Measurements from ENCODE around the gene SYCP1.
"Not testable (repeated sequence)": the region's sequence is repeated elsewhere in the genome, so short reads cannot be mapped to it uniquely, and the experiment has no call there.

SYCP1 gene

DNA sequence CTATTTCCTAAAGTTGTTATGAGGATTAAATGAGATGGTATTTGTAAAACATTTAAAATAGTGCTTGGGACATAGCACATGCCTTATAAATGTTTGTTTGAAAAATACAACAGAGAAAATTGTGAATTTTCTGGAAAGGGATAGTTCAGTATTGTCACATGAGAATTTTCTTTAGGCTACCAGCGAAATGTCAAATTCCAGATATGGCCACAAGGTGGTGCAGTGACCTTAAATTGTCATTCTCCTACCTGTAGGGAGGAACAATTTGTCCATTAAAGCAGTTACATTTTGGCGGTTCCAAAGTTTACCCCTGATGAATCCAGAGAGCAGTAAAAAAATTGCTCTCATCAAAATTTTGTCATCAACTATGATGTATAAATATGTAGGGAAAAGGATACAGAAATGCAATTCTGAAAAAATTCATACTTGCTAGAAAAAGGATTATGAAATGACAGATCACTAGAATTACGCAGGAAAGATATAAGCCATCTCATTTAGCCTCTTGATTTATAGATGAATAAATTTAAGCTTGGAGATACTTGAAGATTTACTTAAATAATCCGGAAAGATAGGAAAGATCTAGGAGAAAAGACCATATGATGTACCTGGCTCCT is 124.7 kb downstream of the SYCP1 start:
- H3K9ac ChIP-seq (ENCODE audit: low read depth, low read length): no peak overlapping the region
- no peak overlapping the region for H3K4me3 ChIP-seq (ENCODE audit: low read length)
- H3K36me3 ChIP-seq (ENCODE audit: insufficient read depth, low read depth, low read length): no peaks in the 10 kb centered on the region
- H3K27me3 ChIP-seq (ENCODE audit: insufficient read depth, low read length): no peaks in the 10 kb centered on the region
- no peak overlapping the region for H3K27ac ChIP-seq (ENCODE audit: low read length)
- H3K9me3 ChIP-seq (ENCODE audit: insufficient read depth, low read depth, low read length): no peaks in the 10 kb centered on the region
- H3K4me1 ChIP-seq (ENCODE audit: insufficient read depth, low read length): no peaks in the 10 kb centered on the region

DNA sequence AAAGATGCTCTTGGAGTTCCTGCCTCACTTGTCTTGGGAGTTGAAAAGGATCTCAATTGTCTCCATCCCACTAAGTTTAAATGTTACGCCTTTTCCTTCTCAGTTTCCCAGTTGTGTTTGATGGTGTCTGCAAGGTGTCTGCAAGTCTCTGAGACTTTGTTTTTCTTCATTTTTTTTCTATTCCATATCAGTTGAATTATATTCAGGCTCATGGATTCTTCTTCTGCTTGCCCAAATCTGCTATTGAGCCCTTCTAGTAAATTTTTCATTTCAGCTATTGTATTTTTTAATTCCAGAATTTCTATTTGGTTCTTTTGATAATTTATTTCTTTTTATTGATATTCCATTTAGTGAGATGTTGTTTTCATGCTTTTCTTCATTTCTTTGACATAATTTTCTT is 127.6 kb downstream of the SYCP1 start:
- Histone ChIP-seq H3K36me3 (ENCODE audit: insufficient read depth, low read depth, low read length) (no peaks in the 10 kb centered on the region), H3K9ac (ENCODE audit: low read depth, low read length) (no peak overlapping the region), H3K4me3 (ENCODE audit: low read length) (no peak overlapping the region), H3K27ac (ENCODE audit: low read length) (no peak overlapping the region), H3K9me3 (ENCODE audit: insufficient read depth, low read depth, low read length) (no peaks in the 10 kb centered on the region), H3K4me1 (ENCODE audit: insufficient read depth, low read length) (no peaks in the 10 kb centered on the region), H3K27me3 (ENCODE audit: insufficient read depth, low read length) (no peaks in the 10 kb centered on the region)

DNA sequence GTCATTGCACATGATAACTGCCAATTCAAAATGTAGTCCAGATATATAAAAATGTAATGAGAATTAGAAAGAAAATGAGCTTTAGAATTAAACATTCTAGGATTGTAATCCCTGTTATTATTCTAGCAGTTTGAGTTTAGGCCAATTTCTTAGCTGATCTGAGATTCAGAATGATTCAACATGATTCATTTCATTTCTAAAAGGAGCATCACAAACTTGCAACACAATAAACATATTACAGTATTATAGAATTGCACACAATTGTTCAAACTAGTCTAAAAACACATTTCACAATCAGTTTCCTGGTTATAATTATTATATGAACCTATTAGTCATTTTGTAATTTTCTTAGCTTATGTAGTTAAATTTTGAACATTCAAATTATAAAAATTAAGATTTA is 131.6 kb downstream of the SYCP1 start:
- no peaks in the 10 kb centered on the region for H3K27me3 ChIP-seq (ENCODE audit: insufficient read depth, low read length)
- no peak overlapping the region for H3K4me3 ChIP-seq (ENCODE audit: low read length)
- H3K36me3 ChIP-seq (ENCODE audit: insufficient read depth, low read depth, low read length): no peaks in the 10 kb centered on the region
- no peaks in the 10 kb centered on the region for H3K4me1 ChIP-seq (ENCODE audit: insufficient read depth, low read length)
- peaks cover 11% of the 10 kb centered on the region; the same call in 1 of the 2 replicates for H3K9me3 ChIP-seq (ENCODE audit: insufficient read depth, low read depth, low read length)
- no peak overlapping the region for H3K9ac ChIP-seq (ENCODE audit: low read depth, low read length)
- no peak overlapping the region for H3K27ac ChIP-seq (ENCODE audit: low read length)

- Histone ChIP-seq H3K9me3 (ENCODE audit: insufficient read depth, low read depth, low read length) (peaks cover 11% of the 10 kb centered on the region; the same call in 1 of the 2 replicates), H3K9ac (ENCODE audit: low read depth, low read length) (no peak overlapping the region), H3K4me3 (ENCODE audit: low read length) (no peak overlapping the region)
These were observed 133.4 kb downstream of the SYCP1 start for GRCh38 chr1:114988095-114988494.

DNA sequence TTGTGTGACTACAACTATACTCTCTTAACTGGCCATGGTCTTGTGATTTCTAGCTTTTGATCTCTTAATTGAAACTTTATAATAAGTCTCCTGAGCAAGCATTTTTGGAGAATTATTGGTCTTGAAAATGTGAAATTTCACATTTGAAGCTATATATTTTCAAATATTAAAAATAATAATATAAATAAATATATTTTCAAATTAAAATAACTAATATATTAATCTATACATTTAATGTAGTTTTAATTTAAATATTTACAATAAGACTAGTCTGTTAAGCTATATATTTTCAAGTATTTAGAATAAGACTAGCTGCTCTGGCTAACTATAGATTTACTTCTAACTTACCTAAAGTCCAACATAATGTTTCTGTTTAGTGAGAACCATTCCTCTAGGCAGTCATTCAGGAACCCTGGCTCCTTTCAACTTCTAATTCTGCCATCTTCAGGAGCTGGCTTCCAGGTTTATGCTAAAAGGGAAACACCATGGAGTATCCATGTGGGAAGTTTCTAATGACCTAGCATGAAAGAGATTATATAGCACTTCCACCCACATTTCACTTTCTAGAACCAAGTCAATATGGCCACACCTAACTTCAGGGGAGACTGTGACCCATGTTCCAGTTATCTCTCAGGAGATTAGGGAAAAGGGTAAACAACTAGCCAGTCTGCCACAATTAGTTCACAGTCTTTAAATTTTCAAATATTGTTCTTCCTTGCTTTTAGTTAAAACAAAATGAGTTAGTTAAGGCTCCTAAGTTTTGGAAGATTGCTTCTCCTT is 143.0 kb downstream of the SYCP1 start:
- no peak overlapping the region for H3K9ac ChIP-seq (ENCODE audit: low read depth, low read length)
- H3K9me3 ChIP-seq (ENCODE audit: insufficient read depth, low read depth, low read length): no peaks in the 10 kb centered on the region
- H3K4me3 ChIP-seq (ENCODE audit: low read length): no peak overlapping the region
- no peaks in the 10 kb centered on the region for H3K4me1 ChIP-seq (ENCODE audit: insufficient read depth, low read length)
- H3K27ac ChIP-seq (ENCODE audit: low read length): no peak overlapping the region
- no peaks in the 10 kb centered on the region for H3K27me3 ChIP-seq (ENCODE audit: insufficient read depth, low read length)
- H3K36me3 ChIP-seq (ENCODE audit: insufficient read depth, low read depth, low read length): no peaks in the 10 kb centered on the region

More at GRCh38 chr1:114988095-114988494, 133.4 kb downstream of the SYCP1 start:
- Histone ChIP-seq H3K4me1 (ENCODE audit: insufficient read depth, low read length) (no peaks in the 10 kb centered on the region), H3K27me3 (ENCODE audit: insufficient read depth, low read length) (no peaks in the 10 kb centered on the region), H3K36me3 (ENCODE audit: insufficient read depth, low read depth, low read length) (no peaks in the 10 kb centered on the region), H3K27ac (ENCODE audit: low read length) (no peak overlapping the region)

- H3K27ac ChIP-seq (ENCODE audit: low read length): no peak overlapping the region
- H3K4me1 ChIP-seq (ENCODE audit: insufficient read depth, low read length): no peaks in the 10 kb centered on the region
- no peaks in the 10 kb centered on the region for H3K27me3 ChIP-seq (ENCODE audit: insufficient read depth, low read length)
- no peaks in the 10 kb centered on the region for H3K9me3 ChIP-seq (ENCODE audit: insufficient read depth, low read depth, low read length)
- no peaks in the 10 kb centered on the region for H3K36me3 ChIP-seq (ENCODE audit: insufficient read depth, low read depth, low read length)
- no peak overlapping the region for H3K4me3 ChIP-seq (ENCODE audit: low read length)
- no peak overlapping the region for H3K9ac ChIP-seq (ENCODE audit: low read depth, low read length)
These were observed 151.5 kb downstream of the SYCP1 start for GRCh38 chr1:115006191-115006590.

DNA sequence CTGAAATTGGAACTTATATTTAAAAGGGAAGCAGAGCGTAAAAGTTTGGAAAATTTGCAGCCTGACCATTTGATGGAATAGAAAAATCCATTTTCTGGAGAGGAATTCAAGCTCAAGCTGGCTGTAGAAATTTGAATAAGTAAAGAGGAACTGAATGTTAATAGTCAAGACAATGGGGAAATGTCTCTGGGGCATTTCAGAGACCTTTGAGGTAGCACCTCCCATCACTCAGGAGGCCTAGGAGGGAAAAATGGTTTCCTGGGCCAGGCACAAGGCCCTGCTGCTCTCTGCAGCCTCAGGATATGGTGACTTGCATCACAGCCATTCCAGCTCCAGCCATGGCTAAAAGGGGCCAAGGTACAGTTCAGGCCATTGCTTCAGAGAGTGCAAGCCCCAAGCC is 157.3 kb downstream of the SYCP1 start:
- Histone ChIP-seq H3K4me3 (ENCODE audit: low read length) (no peak overlapping the region), H3K9me3 (ENCODE audit: insufficient read depth, low read depth, low read length) (no peaks in the 10 kb centered on the region), H3K27ac (ENCODE audit: low read length) (no peak overlapping the region), H3K27me3 (ENCODE audit: insufficient read depth, low read length) (no peaks in the 10 kb centered on the region), H3K36me3 (ENCODE audit: insufficient read depth, low read depth, low read length) (no peaks in the 10 kb centered on the region), H3K4me1 (ENCODE audit: insufficient read depth, low read length) (no peaks in the 10 kb centered on the region), H3K9ac (ENCODE audit: low read depth, low read length) (no peak overlapping the region)

DNA sequence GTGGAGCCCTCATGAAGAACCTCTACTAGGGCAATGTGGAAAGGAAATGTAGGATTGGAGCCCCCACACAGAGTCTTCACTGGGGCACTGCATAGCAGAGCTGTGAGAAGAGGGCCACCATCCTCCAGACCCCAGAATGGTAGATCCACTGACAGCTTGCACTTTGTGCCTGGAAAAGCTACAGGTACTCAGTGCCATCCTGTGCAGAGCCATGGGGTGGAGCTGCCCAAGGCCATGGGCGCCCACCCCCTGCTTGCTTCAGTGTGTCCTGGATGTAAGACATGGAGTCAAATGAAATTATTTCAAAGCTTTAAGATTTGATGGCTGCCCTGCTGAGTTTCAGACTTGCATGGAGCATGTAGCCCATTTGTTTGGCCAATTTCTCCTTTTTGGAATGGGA is 157.8 kb downstream of the SYCP1 start:
- no peak overlapping the region for H3K9ac ChIP-seq (ENCODE audit: low read depth, low read length)
- no peaks in the 10 kb centered on the region for H3K36me3 ChIP-seq (ENCODE audit: insufficient read depth, low read depth, low read length)
- H3K27ac ChIP-seq (ENCODE audit: low read length): no peak overlapping the region

GRCh38 chr1:115013792-115014191 is 159.1 kb downstream of the SYCP1 start:
- Histone ChIP-seq H3K9ac (ENCODE audit: low read depth, low read length) (no peak overlapping the region), H3K9me3 (ENCODE audit: insufficient read depth, low read depth, low read length) (no peaks in the 10 kb centered on the region), H3K4me1 (ENCODE audit: insufficient read depth, low read length) (no peaks in the 10 kb centered on the region), H3K4me3 (ENCODE audit: low read length) (no peak overlapping the region), H3K36me3 (ENCODE audit: insufficient read depth, low read depth, low read length) (no peaks in the 10 kb centered on the region), H3K27me3 (ENCODE audit: insufficient read depth, low read length) (no peaks in the 10 kb centered on the region), H3K27ac (ENCODE audit: low read length) (no peak overlapping the region)

More for the DNA sequence above, 157.8 kb downstream of the SYCP1 start:
- no peaks in the 10 kb centered on the region for H3K27me3 ChIP-seq (ENCODE audit: insufficient read depth, low read length)
- H3K9me3 ChIP-seq (ENCODE audit: insufficient read depth, low read depth, low read length): no peaks in the 10 kb centered on the region
- H3K4me3 ChIP-seq (ENCODE audit: low read length): no peak overlapping the region
- H3K4me1 ChIP-seq (ENCODE audit: insufficient read depth, low read length): no peaks in the 10 kb centered on the region

GRCh38 chr1:115019549-115019948 is 164.9 kb downstream of the SYCP1 start:
- not testable (repeated sequence) for H3K27ac ChIP-seq (ENCODE audit: low read length); H3K36me3 ChIP-seq (ENCODE audit: insufficient read depth, low read depth, low read length); H3K9ac ChIP-seq (ENCODE audit: low read depth, low read length); H3K4me1 ChIP-seq (ENCODE audit: insufficient read depth, low read length); H3K27me3 ChIP-seq (ENCODE audit: insufficient read depth, low read length); H3K4me3 ChIP-seq (ENCODE audit: low read length); H3K9me3 ChIP-seq (ENCODE audit: insufficient read depth, low read depth, low read length)

DNA sequence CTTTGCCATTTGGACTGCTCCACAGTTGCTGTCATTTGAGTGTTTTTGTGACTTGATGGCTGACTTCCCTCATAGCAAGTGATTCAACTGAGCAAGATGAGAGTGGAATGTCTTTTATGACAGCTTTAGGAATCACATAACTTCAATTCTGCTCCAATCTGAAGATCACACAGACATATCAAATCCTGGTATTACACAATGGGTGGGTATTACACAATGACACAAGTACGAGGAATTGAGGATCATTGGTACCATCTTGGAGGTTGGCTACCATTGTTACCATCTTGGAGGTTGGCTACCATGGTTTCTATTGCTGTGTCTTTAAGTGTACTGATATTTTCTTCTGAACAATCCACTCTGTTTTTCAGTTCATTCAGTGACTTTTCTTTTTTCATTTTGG is 166.5 kb downstream of the SYCP1 start:
- Histone ChIP-seq H3K4me3 (ENCODE audit: low read length) (no peak overlapping the region), H3K27ac (ENCODE audit: low read length) (no peak overlapping the region), H3K9me3 (ENCODE audit: insufficient read depth, low read depth, low read length) (peaks cover 9% of the 10 kb centered on the region; the same call in 1 of the 2 replicates), H3K9ac (ENCODE audit: low read depth, low read length) (no peak overlapping the region), H3K4me1 (ENCODE audit: insufficient read depth, low read length) (no peaks in the 10 kb centered on the region), H3K36me3 (ENCODE audit: insufficient read depth, low read depth, low read length) (no peaks in the 10 kb centered on the region), H3K27me3 (ENCODE audit: insufficient read depth, low read length) (no peaks in the 10 kb centered on the region)

GRCh38 chr1:115023593-115023992 is 168.9 kb downstream of the SYCP1 start:
- Histone ChIP-seq H3K4me1 (ENCODE audit: insufficient read depth, low read length) (no peaks in the 10 kb centered on the region), H3K27me3 (ENCODE audit: insufficient read depth, low read length) (no peaks in the 10 kb centered on the region), H3K4me3 (ENCODE audit: low read length) (no peak overlapping the region), H3K9ac (ENCODE audit: low read depth, low read length) (no peak overlapping the region), H3K9me3 (ENCODE audit: insufficient read depth, low read depth, low read length) (peaks cover 9% of the 10 kb centered on the region; the same call in 1 of the 2 replicates), H3K27ac (ENCODE audit: low read length) (no peak overlapping the region), H3K36me3 (ENCODE audit: insufficient read depth, low read depth, low read length) (no peaks in the 10 kb centered on the region)

Data from iPS-20b (cell line).